A673 (cell line): Measurements from ENCODE around the gene CDC42SE2. TPM values are rescaled to one million over a fixed set of nuclear protein-coding genes. Genes with fewer than 3 reads are reported as not detected.
"Not testable (repeated sequence)": the region's sequence is repeated elsewhere in the genome, so short reads cannot be mapped to it uniquely, and the experiment has no call there.

ENCODE experiments used
- BruUV-seq: library from RNA; stranded (reverse); fragments of 400-500 nt; replicated peaks from 2 replicates; lab custom pipeline; 2021; lab: Mats Ljungman, UMichigan
- CTCF ChIA-PET: fragments of 300-600 bp; sonication (Branson Sonifier 250); formaldehyde crosslinking; loops from one replicate; lab custom pipeline; 2022; ENCODE audit warnings: antibody characterized with exemption; lab: Charles Lee
- POLR2A ChIA-PET: fragments of 300-600 bp; sonication (Branson Sonifier 250); formaldehyde crosslinking; loops from one replicate; lab custom pipeline; 2022; ENCODE audit warnings: antibody characterized with exemption; ENCODE audit not compliant: low non-redundant PET; lab: Charles Lee
- DNase-seq: peaks from one replicate; pipeline ENCODE4 v3.0.0-alpha.2; 2015; ENCODE audit warnings: low spot score
- H3K27ac ChIP-seq: fragments of 200-600 bp; sonication (generic); 2 replicates; pipeline ENCODE4 v1.5.1; 2016; ENCODE audit warnings: mixed run types, low read depth, mild to moderate bottlenecking, mixed read lengths, antibody characterized with exemption, low read length; ENCODE audit not compliant: poor library complexity, severe bottlenecking
- H3K27me3 ChIP-seq: fragments of 200-600 bp; sonication (generic); replicated peaks from 2 replicates; pipeline ENCODE4 v1.6.1; 2017; ENCODE audit warnings: mixed run types, low read depth, mild to moderate bottlenecking, mixed read lengths, antibody characterized with exemption, low read length; ENCODE audit not compliant: insufficient read depth, poor library complexity
- H3K36me3 ChIP-seq: fragments of 200-600 bp; sonication (generic); 2 replicates; pipeline ENCODE4 v1.6.1; 2016; ENCODE audit warnings: mixed run types, mild to moderate bottlenecking, mixed read lengths, antibody characterized with exemption, low read length; ENCODE audit not compliant: insufficient read depth, poor library complexity, severe bottlenecking
- H3K4me1 ChIP-seq: fragments of 200-600 bp; sonication (generic); 2 replicates; pipeline ENCODE4 v1.6.1; 2017; ENCODE audit warnings: mixed run types, mild to moderate bottlenecking, mixed read lengths, antibody characterized with exemption, low read length; ENCODE audit not compliant: insufficient read depth, poor library complexity, severe bottlenecking
- H3K4me3 ChIP-seq: fragments of 200-600 bp; sonication (generic); 2 replicates; pipeline ENCODE4 v1.5.1; 2016; ENCODE audit warnings: low read depth, mixed run types, mild to moderate bottlenecking, mixed read lengths, low read length; ENCODE audit not compliant: poor library complexity, severe bottlenecking
- H3K9me3 ChIP-seq: fragments of 200-600 bp; sonication (generic); 2 replicates; pipeline ENCODE4 v1.6.1; 2016; ENCODE audit warnings: mixed run types, low read depth, mild to moderate bottlenecking, mixed read lengths, antibody characterized with exemption, low read length; ENCODE audit not compliant: poor library complexity, severe bottlenecking
- EZH2 ChIP-seq: fragments of 200-600 bp; sonication (generic); IDR thresholded peaks from 2 replicates; pipeline ENCODE4 v1.6.1; 2017; ENCODE audit warnings: borderline replicate concordance, low read depth, mild to moderate bottlenecking, mixed read lengths, antibody characterized with exemption, low read length; ENCODE audit not compliant: poor library complexity, severe bottlenecking
- intact Hi-C: fragments of 100-400 bp; cut with micrococcal nuclease; formaldehyde crosslinking; loops from one replicate; pipeline ENCODE4 v1.10.0; 2022; ENCODE audit not compliant: unreplicated experiment
- total RNA-seq: library from RNA; stranded (reverse); gene quantifications from 2 replicates; pipeline ENCODE4 v1.2.3, GENCODE V29; 2021
- TF ChIP-seq, protein P1 (sequence below): fragments of 300-800, 200-600 bp; sonication (generic); conservative IDR thresholded peaks from 2 replicates; pipeline ENCODE4 v1.5.1; 2017; ENCODE audit warnings: low read depth, mild to moderate bottlenecking, antibody characterized with exemption, low read length, moderate library complexity, mixed read lengths

Gene CDC42SE2
- total RNA-seq, 1 experiment from 2014 or later = 25.5 TPM

DNA sequence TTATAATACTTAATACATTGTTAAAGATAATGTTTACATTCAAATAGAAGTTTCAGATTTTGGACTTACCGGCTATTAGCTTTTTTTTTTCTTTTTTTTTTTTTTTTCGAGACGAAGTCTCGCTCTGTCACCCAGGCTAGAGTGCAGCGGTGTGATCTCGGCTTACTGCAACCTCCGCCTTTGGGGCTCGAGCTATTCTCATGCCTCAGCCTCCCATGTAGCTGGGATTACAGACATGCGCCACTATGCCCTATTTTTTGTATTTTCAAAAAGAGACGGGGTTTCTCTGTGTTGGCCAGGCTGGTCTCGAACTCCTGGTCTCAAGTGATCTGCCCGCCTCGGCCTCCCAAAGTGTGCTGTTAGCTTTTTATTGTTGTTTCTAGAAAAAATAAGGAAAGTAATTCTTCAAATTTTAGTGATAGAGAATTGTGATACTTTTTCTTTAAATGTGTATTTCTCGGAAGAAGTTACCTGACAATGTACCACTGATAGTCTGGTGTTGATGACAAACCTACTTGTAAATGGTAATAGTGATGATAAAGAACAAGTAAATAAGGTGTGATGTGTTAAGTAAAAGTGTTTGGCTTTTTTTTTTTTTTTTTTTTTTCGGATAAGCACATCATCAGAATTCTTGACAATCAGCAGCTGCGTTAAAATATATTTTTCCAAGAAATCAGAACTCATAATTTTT lies 2.7 kb downstream of the CDC42SE2 start:
- Histone ChIP-seq H3K27ac (no peak overlapping the region), H3K27me3 (no peaks in the 10 kb centered on the region), H3K9me3 (no peaks in the 10 kb centered on the region), H3K4me3 (no peak overlapping the region), H3K4me1 (peaks cover 18% of the 10 kb centered on the region), H3K36me3 (no peaks in the 10 kb centered on the region)
- intact Hi-C loops = no loop called here
- ChIA-PET CTCF (no interaction called here), POLR2A (no interaction called here)
- BruUV-seq = no TSS peak
- no peak for TF ChIP-seq EZH2
- TF ChIP-seq, protein P1, sequence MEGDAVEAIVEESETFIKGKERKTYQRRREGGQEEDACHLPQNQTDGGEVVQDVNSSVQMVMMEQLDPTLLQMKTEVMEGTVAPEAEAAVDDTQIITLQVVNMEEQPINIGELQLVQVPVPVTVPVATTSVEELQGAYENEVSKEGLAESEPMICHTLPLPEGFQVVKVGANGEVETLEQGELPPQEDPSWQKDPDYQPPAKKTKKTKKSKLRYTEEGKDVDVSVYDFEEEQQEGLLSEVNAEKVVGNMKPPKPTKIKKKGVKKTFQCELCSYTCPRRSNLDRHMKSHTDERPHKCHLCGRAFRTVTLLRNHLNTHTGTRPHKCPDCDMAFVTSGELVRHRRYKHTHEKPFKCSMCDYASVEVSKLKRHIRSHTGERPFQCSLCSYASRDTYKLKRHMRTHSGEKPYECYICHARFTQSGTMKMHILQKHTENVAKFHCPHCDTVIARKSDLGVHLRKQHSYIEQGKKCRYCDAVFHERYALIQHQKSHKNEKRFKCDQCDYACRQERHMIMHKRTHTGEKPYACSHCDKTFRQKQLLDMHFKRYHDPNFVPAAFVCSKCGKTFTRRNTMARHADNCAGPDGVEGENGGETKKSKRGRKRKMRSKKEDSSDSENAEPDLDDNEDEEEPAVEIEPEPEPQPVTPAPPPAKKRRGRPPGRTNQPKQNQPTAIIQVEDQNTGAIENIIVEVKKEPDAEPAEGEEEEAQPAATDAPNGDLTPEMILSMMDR = no peak
- no peak for DNase-seq

DNA sequence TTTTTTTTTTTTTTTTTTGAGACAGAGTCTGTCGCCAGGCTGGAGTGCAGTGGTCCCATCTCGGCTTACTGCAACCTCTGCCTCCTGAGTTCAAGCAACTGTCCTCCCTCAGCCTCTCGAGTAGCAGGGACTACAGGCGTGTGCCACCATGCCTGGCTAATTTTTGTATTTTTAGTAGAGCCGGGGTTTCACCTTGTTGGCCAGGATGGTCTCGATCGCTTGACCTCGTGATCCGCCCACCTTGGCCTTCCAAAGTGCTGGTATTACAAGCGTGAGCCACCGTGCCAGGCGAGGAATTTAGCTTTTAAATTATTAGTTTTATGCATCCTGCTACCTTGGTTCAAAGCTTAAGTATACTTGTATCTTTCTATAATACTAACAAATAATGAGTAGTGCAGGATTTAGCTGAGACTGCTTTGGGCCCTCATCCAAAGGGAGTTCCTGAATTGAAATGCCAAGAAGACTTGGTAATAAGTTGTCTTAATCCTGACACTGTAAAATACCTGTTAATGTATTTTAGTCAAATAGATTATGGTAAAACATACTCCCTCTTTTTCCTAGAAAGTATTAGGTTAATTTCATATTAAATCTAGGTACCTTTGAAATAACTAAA lies 5.0 kb downstream of the CDC42SE2 start:
- H3K27ac ChIP-seq = no peak overlapping the region
- no peaks in the 10 kb centered on the region for H3K27me3 ChIP-seq
- intact Hi-C loops = no loop called here
- BruUV-seq = no TSS peak
- no peak for DNase-seq
- CTCF ChIA-PET = no interaction called here
- no peaks in the 10 kb centered on the region for H3K9me3 ChIP-seq
- H3K36me3 ChIP-seq = no peaks in the 10 kb centered on the region
- peaks cover 31% of the 10 kb centered on the region for H3K4me1 ChIP-seq
- no peak overlapping the region for H3K4me3 ChIP-seq
- POLR2A ChIA-PET = no interaction called here
- TF ChIP-seq EZH2 = no peak
- TF ChIP-seq, protein P1 = no peak

DNA sequence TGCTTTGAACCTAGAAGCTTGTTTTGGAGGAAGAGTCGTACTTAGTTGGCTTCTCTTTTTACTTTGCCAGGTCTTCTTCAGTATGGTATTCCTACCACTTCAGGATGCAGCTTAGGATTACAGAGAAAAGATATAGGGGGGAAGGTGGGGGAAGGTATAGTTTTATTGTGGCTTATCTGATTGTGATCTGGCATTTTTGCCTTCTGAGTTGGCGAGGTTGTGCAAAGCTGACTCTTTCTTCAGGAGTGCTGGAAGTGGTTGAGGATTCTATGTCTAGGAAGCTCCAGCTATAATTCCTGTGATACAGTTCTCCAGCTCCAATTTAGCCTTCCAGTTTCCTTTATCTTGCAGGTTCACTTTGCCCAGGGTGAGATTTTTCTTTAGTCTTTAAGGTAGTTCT lies 7.0 kb downstream of the CDC42SE2 start:
- BruUV-seq = no TSS peak
- DNase-seq = no peak
- ChIA-PET CTCF (no interaction called here), POLR2A (no interaction called here)
- TF ChIP-seq, protein P1 = no peak
- no peak for TF ChIP-seq EZH2
- Histone ChIP-seq H3K9me3 (no peaks in the 10 kb centered on the region), H3K27me3 (no peaks in the 10 kb centered on the region), H3K4me3 (no peak overlapping the region), H3K27ac (no peak overlapping the region), H3K4me1 (peaks cover 36% of the 10 kb centered on the region), H3K36me3 (no peaks in the 10 kb centered on the region)
- intact Hi-C loops = no loop called here

DNA sequence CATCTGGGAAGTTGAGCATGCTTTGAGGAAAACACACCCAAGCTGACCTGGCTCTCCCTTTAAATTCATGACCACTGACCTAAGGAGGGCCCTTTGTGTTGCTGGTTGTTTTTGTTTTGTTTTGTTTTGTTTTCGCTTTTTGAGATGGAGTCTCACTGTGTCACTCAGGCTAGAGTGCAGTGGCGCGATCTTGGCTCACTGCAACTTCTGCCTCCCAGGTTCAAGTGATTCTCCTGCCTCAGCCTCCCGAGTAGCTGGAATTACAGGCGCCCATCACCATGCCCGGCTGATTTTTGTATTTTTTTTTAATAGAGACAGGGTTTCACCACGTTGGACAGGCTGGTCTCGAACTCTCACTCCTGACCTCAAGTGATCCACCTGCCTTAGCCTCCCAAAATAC lies 8.0 kb downstream of the CDC42SE2 start:
- POLR2A ChIA-PET, H3K4me3 ChIP-seq, H3K9me3 ChIP-seq, H3K27me3 ChIP-seq, CTCF ChIA-PET, H3K27ac ChIP-seq, intact Hi-C loops, DNase-seq, H3K36me3 ChIP-seq, BruUV-seq: not testable (repeated sequence)
- H3K4me1 ChIP-seq = peaks cover 31% of the 10 kb centered on the region
